Smooth muscle cell (in vitro differentiated cells): ENCODE data around the gene KRT8. TPM values are rescaled to one million over a fixed set of nuclear protein-coding genes. Genes with fewer than 3 reads are reported as not detected.

ENCODE experiments used
- DNase-seq: peaks from one replicate; lab custom pipeline; 2025; ENCODE audit not compliant: unreplicated experiment; lab: John Stamatoyannopoulos, UW
- H2AFZ ChIP-seq: fragments of 200-600 bp; sonication (generic); 2 replicates; pipeline ENCODE4 v1.6.0; 2016; ENCODE audit warnings: antibody characterized with exemption, low read depth, mild to moderate bottlenecking
- H3F3A ChIP-seq: fragments of 200-600 bp; sonication (generic); 2 replicates; pipeline ENCODE4 v1.6.0; 2017; ENCODE audit warnings: antibody characterized with exemption, low read depth
- H3K27ac ChIP-seq: fragments of 200-600 bp; sonication (generic); 2 replicates; pipeline ENCODE4 v1.5.1; 2016; ENCODE audit warnings: low read depth, mild to moderate bottlenecking
- H3K27me3 ChIP-seq: fragments of 200-600 bp; sonication (generic); 2 replicates; pipeline ENCODE4 v1.6.1; 2016; ENCODE audit warnings: low read depth, mild to moderate bottlenecking
- H3K36me3 ChIP-seq: fragments of 200-600 bp; sonication (generic); 2 replicates; pipeline ENCODE4 v1.5.1; 2016; ENCODE audit warnings: low read depth
- H3K4me1 ChIP-seq: fragments of 200-600 bp; sonication (generic); 2 replicates; pipeline ENCODE4 v1.5.1; 2016; ENCODE audit warnings: low read depth
- H3K4me2 ChIP-seq: fragments of 200-600 bp; sonication (generic); 2 replicates; pipeline ENCODE4 v1.6.0; 2016; ENCODE audit warnings: mild to moderate bottlenecking
- H3K4me3 ChIP-seq: fragments of 200-600 bp; sonication (generic); 2 replicates; pipeline ENCODE4 v1.5.1; 2016; ENCODE audit warnings: mild to moderate bottlenecking
- H3K79me2 ChIP-seq: fragments of 200-600 bp; sonication (generic); 2 replicates; pipeline ENCODE4 v1.6.0; 2016; ENCODE audit warnings: low read depth, mild to moderate bottlenecking
- H3K9ac ChIP-seq: fragments of 200-600 bp; sonication (generic); 2 replicates; pipeline ENCODE4 v1.6.0; 2016; ENCODE audit warnings: low read depth
- H3K9me3 ChIP-seq: fragments of 200-600 bp; sonication (generic); replicated peaks from 2 replicates; pipeline ENCODE4 v1.5.1; 2016; ENCODE audit warnings: low read depth
- H4K20me1 ChIP-seq: fragments of 200-600 bp; sonication (generic); 2 replicates; pipeline ENCODE4 v1.6.0; 2016; ENCODE audit warnings: low read depth
- CTCF ChIP-seq: fragments of 200-600 bp; sonication (generic); IDR thresholded peaks from 2 replicates; pipeline ENCODE4 v1.5.1; 2017; ENCODE audit warnings: borderline replicate concordance, mild to moderate bottlenecking, antibody characterized with exemption; ENCODE audit not compliant: insufficient read depth, poor library complexity, severe bottlenecking
- WGBS: methylation state at CpG from one replicate; pipeline ENCODE4 v1.1.7; 2016; ENCODE audit warnings: low lambda C conversion rate; 5-methylcytosine and 5-hydroxymethylcytosine counted together
- polyA plus RNA-seq: library from polyadenylated mRNA; unstranded; fragments of >200 nt; fragmentation: Nextera tagmentation; extraction: Ambion mirVana; gene quantifications from 2 replicates; pipeline ENCODE4 v1.2.1, GENCODE V29; 2016
- total RNA-seq: library from RNA; depleted of rRNA; stranded (reverse); fragments of >200 nt; gene quantifications from 2 replicates; pipeline ENCODE4 v1.2.3, GENCODE V29; 2014

The KRT8 gene
- total and polyA plus RNA-seq, 2 experiments from 2014 or later: 929 to 1,025 TPM

- H3K4me2 ChIP-seq: no peak overlapping the region
- no peak overlapping the region for H3K9ac ChIP-seq
- DNase-seq: no peak
- H3K4me3 ChIP-seq: no peak overlapping the region
- no peaks in the 10 kb centered on the region for H3F3A ChIP-seq
- H3K36me3 ChIP-seq: no peaks in the 10 kb centered on the region
- H3K79me2 ChIP-seq: no peaks in the 10 kb centered on the region
- H3K9me3 ChIP-seq: no peaks in the 10 kb centered on the region
- TF ChIP-seq CTCF: no peak
- no peak overlapping the region for H3K27ac ChIP-seq
- peaks cover 8% of the 10 kb centered on the region for H3K27me3 ChIP-seq
- no peaks in the 10 kb centered on the region for H4K20me1 ChIP-seq
- H3K4me1 ChIP-seq: no peaks in the 10 kb centered on the region
- no peak overlapping the region for H2AFZ ChIP-seq
Observed at GRCh38 chr12:52851787-52852186, 53.1 kb downstream of the KRT8 start.

- 79% methylated on average over 5 of the region's 5 CpGs for WGBS
Observed at GRCh38 chr12:52850681-52851080, 54.2 kb downstream of the KRT8 start.

DNA sequence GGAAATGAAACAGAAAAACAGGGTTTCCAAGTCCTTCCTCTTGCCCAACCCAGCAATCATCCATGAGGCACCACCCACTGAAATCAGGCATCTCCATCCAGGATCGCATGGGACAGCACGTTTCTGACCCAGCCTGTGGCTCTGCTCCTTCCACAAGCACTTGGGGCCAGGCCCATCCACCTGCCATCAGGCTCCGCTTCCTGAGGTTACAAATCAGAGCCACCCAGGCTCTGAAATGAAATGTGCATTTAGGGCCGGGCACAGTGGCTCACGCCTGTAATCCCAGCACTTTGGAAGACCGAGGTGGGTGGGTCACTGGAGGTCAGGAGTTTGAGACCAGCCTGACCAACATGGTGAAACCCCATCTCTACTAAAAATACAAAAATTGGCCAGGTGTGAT lies 55.4 kb downstream of the KRT8 start:
- Histone ChIP-seq H3K79me2 (no peaks in the 10 kb centered on the region), H4K20me1 (no peaks in the 10 kb centered on the region), H3K4me1 (no peaks in the 10 kb centered on the region), H3K9ac (no peak overlapping the region), H3F3A (no peaks in the 10 kb centered on the region), H3K27me3 (peaks cover 8% of the 10 kb centered on the region), H3K4me3 (no peak overlapping the region), H3K4me2 (no peak overlapping the region), H3K36me3 (no peaks in the 10 kb centered on the region), H3K27ac (no peak overlapping the region), H3K9me3 (no peaks in the 10 kb centered on the region), H2AFZ (no peak overlapping the region)
- no peak for TF ChIP-seq CTCF
- WGBS: 93% methylated on average over 6 of the region's 6 CpGs
- no peak for DNase-seq

More at GRCh38 chr12:52850681-52851080, 54.2 kb downstream of the KRT8 start:
- Histone ChIP-seq H3K36me3 (no peaks in the 10 kb centered on the region), H3F3A (no peaks in the 10 kb centered on the region), H3K4me2 (no peak overlapping the region), H3K4me1 (no peaks in the 10 kb centered on the region), H3K27ac (no peak overlapping the region), H3K9ac (no peak overlapping the region), H2AFZ (no peak overlapping the region), H3K4me3 (no peak overlapping the region), H3K79me2 (no peaks in the 10 kb centered on the region), H3K9me3 (no peaks in the 10 kb centered on the region), H4K20me1 (no peaks in the 10 kb centered on the region), H3K27me3 (peaks cover 8% of the 10 kb centered on the region)
- no peak for TF ChIP-seq CTCF
- DNase-seq: no peak

- Histone ChIP-seq H3K4me1 (no peaks in the 10 kb centered on the region), H3K9ac (no peak within 1 kb of the TSS), H2AFZ (no peak within 1 kb of the TSS), H3K4me3 (no peak within 1 kb of the TSS), H3K27ac (no peak within 1 kb of the TSS), H3K79me2 (no peaks in the 10 kb centered on the region), H4K20me1 (no peaks in the 10 kb centered on the region), H3K9me3 (no peaks in the 10 kb centered on the region), H3F3A (no peaks in the 10 kb centered on the region), H3K27me3 (peaks cover 8% of the 10 kb centered on the region), H3K36me3 (no peaks in the 10 kb centered on the region), H3K4me2 (no peak within 1 kb of the TSS)
- 84% methylated on average over 15 of the region's 16 CpGs for WGBS
- no peak for DNase-seq
- no peak for TF ChIP-seq CTCF
Observed at GRCh38 chr12:52848661-52849255, 56.1 kb downstream of the KRT8 start, which contains the start of gene KRT78. TSS of gene KRT78 (minus strand) at chr12:52848994. CDS start at chr12:52848930, 64 bp downstream.
